Upper lobe of left lung (tissue), 6 donors: Measurements from ENCODE around the gene SEC61A1. TPM values are rescaled to one million over a fixed set of nuclear protein-coding genes. Genes with fewer than 3 reads are reported as not detected.
A peak's percentile ranks its signal among the peaks of the same experiment; 100 is the strongest.

ENCODE experiments used
- ATAC-seq, 2 donors: fragments of 200-7000 bp; cut with Tn5 transposase; one replicate each; pipeline ENCODE4 v1.9.1; 2022; ENCODE audit warnings: mild to moderate bottlenecking in 2 of 2, moderate library complexity in 2 of 2; ENCODE audit not compliant: low FRiP score in 2 of 2
- DNase-seq, 2 donors: peaks; one replicate each; pipeline ENCODE4 v3.0.0-alpha.2; 2019 to 2020
- H3K27ac ChIP-seq, 4 donors: fragments of 200-600 bp; sonication (generic); one replicate each; pipeline ENCODE4 v1.5.1; 2016 to 2019
- H3K27me3 ChIP-seq, 4 donors: fragments of 200-600 bp; sonication (generic); one replicate each; pipeline ENCODE4 v1.5.1; 2017 to 2019
- H3K36me3 ChIP-seq, 4 donors: fragments of 200-600 bp; sonication (generic); one replicate each; pipeline ENCODE4 v1.5.1; 2016 to 2019
- H3K4me1 ChIP-seq, 4 donors: fragments of 200-600 bp; sonication (generic); one replicate each; pipeline ENCODE4 v1.5.1; 2018 to 2019
- H3K4me3 ChIP-seq, 4 donors: fragments of 200-600 bp; sonication (generic); one replicate each; pipeline ENCODE4 v1.5.1; 2017 to 2019; ENCODE audit warnings: mild to moderate bottlenecking in 2 of 4, moderate library complexity in 1 of 4
- H3K9me3 ChIP-seq, 4 donors: fragments of 200-600 bp; sonication (generic); one replicate each; pipeline ENCODE4 v1.5.1; 2018 to 2019
- CTCF ChIP-seq, 6 experiments: fragments of 450-650 bp in 4 of 6; fragments of 200-600 bp in 2 of 6; sonication (generic) in 2 of 6; IDR thresholded peaks; one replicate each; pipeline ENCODE4 v1.5.1; 2016 to 2019; ENCODE audit warnings: antibody characterized with exemption in 6 of 6
- EP300 ChIP-seq, 4 donors: sonication (generic); formaldehyde crosslinking; IDR thresholded peaks; one replicate each; pipeline ENCODE4 v1.5.1; 2017; ENCODE audit warnings: antibody characterized with exemption in 4 of 4, control low read depth in 2 of 4
- POLR2A ChIP-seq, 4 donors: fragments of 450-650 bp; IDR thresholded peaks; one replicate each; pipeline ENCODE4 v1.5.1; 2016 to 2017; ENCODE audit warnings: antibody characterized with exemption in 4 of 4, mild to moderate bottlenecking in 2 of 4
- POLR2AphosphoS5 ChIP-seq, 2 donors: sonication (generic); formaldehyde crosslinking; IDR thresholded peaks; one replicate each; pipeline ENCODE4 v1.5.1; 2017; ENCODE audit warnings: antibody characterized with exemption in 2 of 2
- WGBS, 2 donors: methylation state at CpG; one replicate each; pipeline ENCODE4 v1.1.5; 2017 to 2018; 5-methylcytosine and 5-hydroxymethylcytosine counted together
- total RNA-seq, 6 donors: library from RNA; depleted of rRNA in 4 of 6; stranded (reverse); fragments of >200 nt in 4 of 6; gene quantifications; one replicate each; pipeline versions ENCODE4 v1.1.0 to v1.2.1, GENCODE V29; 2016 to 2021
- donor health status: DM: no; HTN: no; CAD: no; lungs with moderate emphysema.
- donor health status: DM: no; HTN: yes; CAD: no; lungs with severe emphysema.

The SEC61A1 gene
- total RNA-seq, 6 donors from 2014 or later: 80.7 to 193 (median 164) TPM

GRCh38 chr3:128100161-128100560 is 47.9 kb downstream of the SEC61A1 start:
- no peak for DNase-seq
- ATAC-seq: no peak
- WGBS, 2 donors: 85% methylated on average over 3 of the region's 3 CpGs
- H3K4me1 ChIP-seq: peaks cover 0 to 6% (median 0%) of the 10 kb centered on the region in 4 donors
- TF ChIP-seq CTCF (IDR thresholded peaks at IDR 0.05): no peak
- no peak for TF ChIP-seq POLR2AphosphoS5 (IDR thresholded peaks at IDR 0.05)
- TF ChIP-seq POLR2A (IDR thresholded peaks at IDR 0.05): no peak
- no peak for TF ChIP-seq EP300 (IDR thresholded peaks at IDR 0.05)
- no peaks in the 10 kb centered on the region for H3K27me3 ChIP-seq
- no peak overlapping the region for H3K4me3 ChIP-seq
- H3K36me3 ChIP-seq: peaks cover 0 to 86% (median 37%) of the 10 kb centered on the region in 4 donors
- no peaks in the 10 kb centered on the region for H3K9me3 ChIP-seq
- no peak overlapping the region for H3K27ac ChIP-seq

GRCh38 chr3:128100638-128101037 is 48.4 kb downstream of the SEC61A1 start:
- Histone ChIP-seq H3K27ac (no peak overlapping the region), H3K9me3 (no peaks in the 10 kb centered on the region), H3K27me3 (no peaks in the 10 kb centered on the region), H3K36me3 (peaks cover 0 to 83% (median 37%) of the 10 kb centered on the region in 4 donors), H3K4me3 (no peak overlapping the region), H3K4me1 (peaks cover 0 to 6% (median 0%) of the 10 kb centered on the region in 4 donors)
- 77 to 92% methylated on average over 2 of the region's 2 CpGs for WGBS, 2 donors
- ATAC-seq (no peak), DNase-seq (no peak)
- no peak for TF ChIP-seq POLR2AphosphoS5 (IDR thresholded peaks at IDR 0.05)
- no peak for TF ChIP-seq CTCF (IDR thresholded peaks at IDR 0.05)
- TF ChIP-seq EP300 (IDR thresholded peaks at IDR 0.05): no peak
- TF ChIP-seq POLR2A (IDR thresholded peaks at IDR 0.05): no peak

- TF ChIP-seq EP300 (IDR thresholded peaks at IDR 0.05): no peak
- no peak for TF ChIP-seq POLR2AphosphoS5 (IDR thresholded peaks at IDR 0.05)
- TF ChIP-seq CTCF (IDR thresholded peaks at IDR 0.05): no peak
- TF ChIP-seq POLR2A (IDR thresholded peaks at IDR 0.05): no peak
- no peak for ATAC-seq
- WGBS, 2 donors: 94 to 97% methylated on average over 5 of the region's 5 CpGs
- peaks cover 0 to 58% (median 29%) of the 10 kb centered on the region in 4 donors for H3K36me3 ChIP-seq
- no peak overlapping the region for H3K27ac ChIP-seq
- H3K4me3 ChIP-seq: no peak overlapping the region
- peaks cover 0 to 9% (median 2%) of the 10 kb centered on the region in 4 donors for H3K4me1 ChIP-seq
- no peaks in the 10 kb centered on the region for H3K27me3 ChIP-seq
- no peaks in the 10 kb centered on the region for H3K9me3 ChIP-seq
- no peak for DNase-seq
These were observed 51.0 kb downstream of the SEC61A1 start for GRCh38 chr3:128103136-128103676.

GRCh38 chr3:128107834-128108233 is 55.6 kb downstream of the SEC61A1 start:
- ATAC-seq (no peak), DNase-seq (no peak)
- peak overlapping the region in 1 of 4 donors; percentile 9 for H3K4me3 ChIP-seq
- peak overlapping the region in 2 of 4 donors; percentile 36 to 42 for H3K27ac ChIP-seq
- WGBS, 2 donors: 57 to 63% methylated on average over 8 of the region's 8 CpGs
- peaks cover 0 to 5% (median 2%) of the 10 kb centered on the region in 4 donors for H3K4me1 ChIP-seq
- H3K9me3 ChIP-seq: no peaks in the 10 kb centered on the region
- no peaks in the 10 kb centered on the region for H3K27me3 ChIP-seq
- peaks cover 4 to 31% (median 12%) of the 10 kb centered on the region in 4 donors for H3K36me3 ChIP-seq
- TF ChIP-seq EP300 (IDR thresholded peaks at IDR 0.05) (no peak), POLR2A (IDR thresholded peaks at IDR 0.05) (no peak), POLR2AphosphoS5 (IDR thresholded peaks at IDR 0.05) (peak in 1 of 2 donors; percentile 22), CTCF (IDR thresholded peaks at IDR 0.05) (no peak)

GRCh38 chr3:128111147-128111546 is 58.9 kb downstream of the SEC61A1 start:
- Histone ChIP-seq H3K36me3 (peaks cover 4 to 34% (median 9%) of the 10 kb centered on the region in 4 donors), H3K9me3 (no peaks in the 10 kb centered on the region), H3K4me3 (no peak overlapping the region), H3K4me1 (peaks cover 0 to 5% (median 2%) of the 10 kb centered on the region in 4 donors), H3K27ac (no peak overlapping the region), H3K27me3 (no peaks in the 10 kb centered on the region)
- WGBS, 2 donors: 96 to 98% methylated on average over 5 of the region's 5 CpGs
- DNase-seq (no peak), ATAC-seq (no peak)
- TF ChIP-seq EP300 (IDR thresholded peaks at IDR 0.05): no peak
- TF ChIP-seq CTCF (IDR thresholded peaks at IDR 0.05): no peak
- no peak for TF ChIP-seq POLR2A (IDR thresholded peaks at IDR 0.05)
- no peak for TF ChIP-seq POLR2AphosphoS5 (IDR thresholded peaks at IDR 0.05)
